ENCODE results near the gene KIRREL2.

DNA sequence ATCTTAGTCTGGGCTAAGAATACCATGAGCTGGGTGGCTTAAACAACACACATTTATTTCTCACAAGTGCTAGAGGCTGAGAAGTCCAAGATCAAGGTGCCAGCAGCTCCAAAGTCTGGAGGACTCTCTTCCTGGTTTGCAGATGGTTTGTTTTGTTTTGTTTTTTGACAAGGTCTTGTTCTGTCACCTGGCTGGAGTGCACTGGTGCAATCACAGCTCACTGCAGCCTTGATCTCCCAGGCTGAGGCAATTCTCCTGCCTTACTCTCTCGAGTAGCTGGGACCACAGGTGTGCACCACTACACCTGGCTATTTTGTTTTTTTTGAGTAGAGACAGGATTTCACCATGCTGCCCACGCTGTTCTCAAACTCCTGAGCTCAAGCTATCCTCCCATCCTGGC is 27.2 kb downstream of the KIRREL2 start:
- TF ChIP-seq, protein P1, sequence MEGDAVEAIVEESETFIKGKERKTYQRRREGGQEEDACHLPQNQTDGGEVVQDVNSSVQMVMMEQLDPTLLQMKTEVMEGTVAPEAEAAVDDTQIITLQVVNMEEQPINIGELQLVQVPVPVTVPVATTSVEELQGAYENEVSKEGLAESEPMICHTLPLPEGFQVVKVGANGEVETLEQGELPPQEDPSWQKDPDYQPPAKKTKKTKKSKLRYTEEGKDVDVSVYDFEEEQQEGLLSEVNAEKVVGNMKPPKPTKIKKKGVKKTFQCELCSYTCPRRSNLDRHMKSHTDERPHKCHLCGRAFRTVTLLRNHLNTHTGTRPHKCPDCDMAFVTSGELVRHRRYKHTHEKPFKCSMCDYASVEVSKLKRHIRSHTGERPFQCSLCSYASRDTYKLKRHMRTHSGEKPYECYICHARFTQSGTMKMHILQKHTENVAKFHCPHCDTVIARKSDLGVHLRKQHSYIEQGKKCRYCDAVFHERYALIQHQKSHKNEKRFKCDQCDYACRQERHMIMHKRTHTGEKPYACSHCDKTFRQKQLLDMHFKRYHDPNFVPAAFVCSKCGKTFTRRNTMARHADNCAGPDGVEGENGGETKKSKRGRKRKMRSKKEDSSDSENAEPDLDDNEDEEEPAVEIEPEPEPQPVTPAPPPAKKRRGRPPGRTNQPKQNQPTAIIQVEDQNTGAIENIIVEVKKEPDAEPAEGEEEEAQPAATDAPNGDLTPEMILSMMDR (IDR thresholded peaks at IDR 0.05; ENCODE audit: insufficient read depth, low read depth, low read length): no peak
- TF ChIP-seq EZH2 (IDR thresholded peaks at IDR 0.05; ENCODE audit: insufficient read depth, low read length): no peak

All from astrocyte (in vitro differentiated cells and primary cell).